HepG2 (cell line): ENCODE data around the gene TTC31. TPM values are rescaled to one million over a fixed set of nuclear protein-coding genes. Genes with fewer than 3 reads are reported as not detected.

Source experiments
- ATF1 ChIP-seq: IDR thresholded peaks from 2 replicates; pipeline ENCODE4 v1.6.1; 2016; ENCODE audit warnings: mild to moderate bottlenecking, control low read depth
- ATF7 ChIP-seq, 2 experiments: fragments of 450-650 bp in 1 of 2; sonication (generic) in 1 of 2; formaldehyde crosslinking in 1 of 2; IDR thresholded peaks; 2 replicates each; pipeline versions ENCODE4 v1.4.0 to v1.6.1; 2016 to 2020; ENCODE audit warnings: antibody characterized with exemption in 1 of 2, mild to moderate bottlenecking in 1 of 2, missing genetic modification reagents in 1 of 2
- ATF7-NPFF ChIP-seq: sonication (generic); formaldehyde crosslinking; IDR thresholded peaks from 2 replicates; pipeline ENCODE4 v1.8.1; 2023; ENCODE audit warnings: mild to moderate bottlenecking, low read depth, missing genetic modification reagents, moderate library complexity
- CBX1 ChIP-seq: IDR thresholded peaks from one replicate; pipeline ENCODE4 v1.6.1; 2016; ENCODE audit warnings: antibody characterized with exemption, low read depth
- CEBPG ChIP-seq: IDR thresholded peaks from 2 replicates; pipeline ENCODE4 v1.6.1; 2016
- DNMT1 ChIP-seq: sonication (generic); formaldehyde crosslinking; IDR thresholded peaks from 2 replicates; pipeline ENCODE4 v1.5.1; 2020; ENCODE audit warnings: mild to moderate bottlenecking, missing genetic modification reagents
- EHMT2 ChIP-seq: fragments of 200-600 bp; sonication (generic); IDR thresholded peaks from 2 replicates; pipeline ENCODE4 v1.7.0; 2017; ENCODE audit warnings: antibody characterized with exemption, low read depth, low read length, borderline replicate concordance
- GZF1 ChIP-seq: sonication (generic); formaldehyde crosslinking; IDR thresholded peaks from 2 replicates; pipeline ENCODE4 v1.5.1; 2020; ENCODE audit warnings: mild to moderate bottlenecking, missing genetic modification reagents
- HNF4A ChIP-seq: sonication (generic); formaldehyde crosslinking; IDR thresholded peaks from 2 replicates; pipeline ENCODE4 v1.4.0; 2020; ENCODE audit warnings: missing genetic modification reagents
- JUN ChIP-seq: sonication (generic); formaldehyde crosslinking; IDR thresholded peaks from 2 replicates; pipeline ENCODE4 v1.4.0; 2020; ENCODE audit warnings: mild to moderate bottlenecking, missing genetic modification reagents
- KDM1A ChIP-seq: IDR thresholded peaks from 2 replicates; pipeline ENCODE4 v1.6.1; 2016; ENCODE audit warnings: missing compliant biosample characterization
- MTF1 ChIP-seq: sonication (generic); formaldehyde crosslinking; IDR thresholded peaks from 2 replicates; pipeline ENCODE4 v1.5.0; 2020; ENCODE audit warnings: missing genetic modification reagents
- MYNN ChIP-seq: sonication (generic); formaldehyde crosslinking; IDR thresholded peaks from 2 replicates; pipeline ENCODE4 v1.4.0; 2020; ENCODE audit warnings: mild to moderate bottlenecking, low read depth, missing genetic modification reagents
- PAF1 ChIP-seq: IDR thresholded peaks from 2 replicates; pipeline ENCODE4 v1.6.1; 2016; ENCODE audit warnings: missing genetic modification reagents, missing compliant biosample characterization
- RFXANK ChIP-seq: IDR thresholded peaks from 2 replicates; pipeline ENCODE4 v1.6.1; 2016
- RFXAP ChIP-seq: sonication (generic); formaldehyde crosslinking; IDR thresholded peaks from 2 replicates; pipeline ENCODE4 v1.4.0; 2020; ENCODE audit warnings: missing genetic modification reagents, borderline replicate concordance
- SMARCE1 ChIP-seq: fragments of 450-650 bp; IDR thresholded peaks from 2 replicates; pipeline ENCODE4 v1.6.1; 2017; ENCODE audit warnings: borderline replicate concordance
- TGIF2 ChIP-seq: IDR thresholded peaks from 2 replicates; pipeline ENCODE4 v1.6.1; 2016; ENCODE audit warnings: control low read depth, missing compliant biosample characterization
- ZFYVE20 ChIP-seq: sonication (generic); formaldehyde crosslinking; IDR thresholded peaks from 2 replicates; pipeline ENCODE4 v1.8.0; 2023; ENCODE audit warnings: low read depth, mild to moderate bottlenecking, moderate library complexity, missing genetic modification reagents, borderline replicate concordance
- ZNF331 ChIP-seq: sonication (generic); formaldehyde crosslinking; IDR thresholded peaks from 2 replicates; pipeline ENCODE4 v1.4.0; 2020; ENCODE audit warnings: missing genetic modification reagents
- ZNF550 ChIP-seq: sonication (generic); formaldehyde crosslinking; IDR thresholded peaks from 2 replicates; pipeline ENCODE4 v1.4.0; 2020; ENCODE audit warnings: mild to moderate bottlenecking, missing genetic modification reagents, borderline replicate concordance
- ZNF619 ChIP-seq: sonication (generic); formaldehyde crosslinking; IDR thresholded peaks from 2 replicates; pipeline ENCODE4 v1.4.0; 2020; ENCODE audit warnings: mild to moderate bottlenecking, missing genetic modification reagents
- ZNF703 ChIP-seq: sonication (generic); formaldehyde crosslinking; IDR thresholded peaks from 2 replicates; pipeline ENCODE4 v1.5.1; 2020; ENCODE audit warnings: missing genetic modification reagents, mild to moderate bottlenecking, moderate library complexity, borderline replicate concordance
- ZNF839 ChIP-seq: sonication (generic); formaldehyde crosslinking; IDR thresholded peaks from 2 replicates; pipeline ENCODE4 v1.4.0; 2020; ENCODE audit warnings: missing genetic modification reagents, mild to moderate bottlenecking, borderline replicate concordance
- ZSCAN25 ChIP-seq: sonication (generic); formaldehyde crosslinking; IDR thresholded peaks from 2 replicates; pipeline ENCODE4 v1.8.0; 2022; ENCODE audit warnings: mild to moderate bottlenecking, missing genetic modification reagents
- polyA plus RNA-seq, 8 experiments: library from polyadenylated mRNA; depleted of rRNA in 3 of 8; stranded (reverse) in 7 of 8; unstranded in 1 of 8; fragments of >200 nt; fragmentation: Illumina TruSeq in 4 of 8; extraction: Trizol in 4 of 8; gene quantifications; 2 replicates each; pipeline versions ENCODE4 v1.2.1 to v1.2.3, GENCODE V29; 2011 to 2016; ENCODE audit warnings: low read depth in 4 of 8, missing spikeins in 1 of 8, mixed read lengths in 1 of 8; ENCODE audit not compliant: insufficient read depth in 1 of 8
- total RNA-seq, 5 experiments: library from RNA; depleted of rRNA; stranded (reverse); fragments of >200 nt; fragmentation: Illumina TruSeq; extraction: Trizol; gene quantifications; 2 replicates each; pipeline ENCODE4 v1.2.3, GENCODE V29; 2016; ENCODE audit warnings: low read depth in 1 of 5
- TF ChIP-seq, protein P1 (sequence below): IDR thresholded peaks from 2 replicates; pipeline ENCODE4 v1.6.1; 2012; ENCODE audit warnings: low read depth, low read length, improper control_type of control experiment
- TF ChIP-seq, protein P2 (sequence below): IDR thresholded peaks from 2 replicates; pipeline ENCODE4 v1.6.1; 2016; ENCODE audit warnings: missing compliant biosample characterization, missing genetic modification reagents, borderline replicate concordance
- TF ChIP-seq, protein P3 (sequence below): sonication (generic); formaldehyde crosslinking; IDR thresholded peaks from 2 replicates; pipeline ENCODE4 v1.8.1; 2023; ENCODE audit warnings: mild to moderate bottlenecking, inconsistent platforms, moderate library complexity, missing genetic modification reagents, borderline replicate concordance

Gene TTC31
- total and polyA plus RNA-seq, 2 of the 13 experiments (the other 11 are each of a cell fraction or from before 2014, with no cell fraction given) = 28.3 to 39.5 TPM

DNA sequence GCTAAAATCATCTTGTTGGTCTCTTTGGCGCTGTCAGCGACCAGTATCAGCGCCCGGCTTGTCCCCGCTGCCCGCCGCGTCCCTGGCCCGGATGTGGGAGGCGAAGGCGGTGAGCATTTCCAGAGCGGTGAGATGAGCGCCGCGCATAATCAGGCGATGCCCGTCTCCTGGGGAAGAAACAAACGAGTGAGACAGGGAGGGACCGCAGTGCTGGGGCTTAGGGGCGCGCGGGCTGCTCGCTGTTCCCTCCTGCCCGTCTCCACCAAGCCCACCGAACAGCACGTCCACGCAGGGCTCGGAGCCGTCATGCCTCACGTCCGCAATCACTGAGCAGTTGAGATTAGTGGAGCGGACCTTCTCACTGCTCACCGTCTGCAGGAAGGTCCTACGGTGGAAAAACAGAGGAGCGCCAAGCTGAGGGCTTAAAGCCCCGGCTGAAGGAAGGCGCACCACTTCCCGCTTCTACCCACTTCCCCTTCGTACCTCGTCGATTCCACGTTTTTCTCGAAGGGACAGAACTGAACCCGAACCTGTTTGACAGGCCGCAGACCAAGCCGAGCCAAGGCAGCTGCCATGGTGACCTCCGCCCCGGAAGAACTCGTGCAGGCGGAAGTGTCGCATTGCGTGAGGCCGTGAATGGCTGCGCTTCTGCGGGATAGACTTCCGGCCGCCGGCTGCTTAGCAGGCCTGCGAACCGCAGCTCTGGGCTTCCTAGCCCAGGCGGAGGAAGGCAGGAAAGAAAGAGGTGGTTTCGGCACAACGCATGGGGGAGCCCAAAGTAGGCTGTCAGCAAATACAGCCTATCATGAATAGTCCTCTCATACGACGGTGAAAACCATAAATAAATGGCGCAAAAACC is 10.6 kb upstream of the TTC31 start, which contains the start of gene MRPL53 (continued):
- TF ChIP-seq ZNF619 (CRISPR knock-in tag) = peak; percentile 100
- peak; percentile 97 for TF ChIP-seq ZNF331 (CRISPR knock-in tag)
- peak; percentile 90 for TF ChIP-seq ATF7-NPFF (CRISPR knock-in tag)
- 0 out of 2 replicates have a peak, but pooled peaks have one; percentile 61 for TF ChIP-seq RFXANK (CRISPR knock-in tag)
- peak; percentile 97; the same call in 1 of the 2 replicates for TF ChIP-seq ZNF839 (CRISPR knock-in tag)
- TF ChIP-seq, protein P1, sequence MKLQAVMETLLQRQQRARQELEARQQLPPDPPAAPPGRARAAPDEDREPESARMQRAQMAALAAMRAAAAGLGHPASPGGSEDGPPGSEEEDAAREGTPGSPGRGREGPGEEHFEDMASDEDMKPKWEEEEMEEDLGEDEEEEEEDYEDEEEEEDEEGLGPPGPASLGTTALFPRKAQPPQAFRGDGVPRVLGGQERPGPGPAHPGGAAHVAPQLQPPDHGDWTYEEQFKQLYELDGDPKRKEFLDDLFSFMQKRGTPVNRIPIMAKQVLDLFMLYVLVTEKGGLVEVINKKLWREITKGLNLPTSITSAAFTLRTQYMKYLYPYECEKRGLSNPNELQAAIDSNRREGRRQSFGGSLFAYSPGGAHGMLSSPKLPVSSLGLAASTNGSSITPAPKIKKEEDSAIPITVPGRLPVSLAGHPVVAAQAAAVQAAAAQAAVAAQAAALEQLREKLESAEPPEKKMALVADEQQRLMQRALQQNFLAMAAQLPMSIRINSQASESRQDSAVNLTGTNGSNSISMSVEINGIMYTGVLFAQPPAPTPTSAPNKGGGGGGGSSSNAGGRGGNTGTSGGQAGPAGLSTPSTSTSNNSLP = no peak
- TF ChIP-seq ZSCAN25 (CRISPR knock-in tag) = peak; percentile 87
- no peak; the same call in 1 of the 2 replicates for TF ChIP-seq EHMT2
- peak; percentile 75 for TF ChIP-seq CBX1
- TF ChIP-seq, protein P2, sequence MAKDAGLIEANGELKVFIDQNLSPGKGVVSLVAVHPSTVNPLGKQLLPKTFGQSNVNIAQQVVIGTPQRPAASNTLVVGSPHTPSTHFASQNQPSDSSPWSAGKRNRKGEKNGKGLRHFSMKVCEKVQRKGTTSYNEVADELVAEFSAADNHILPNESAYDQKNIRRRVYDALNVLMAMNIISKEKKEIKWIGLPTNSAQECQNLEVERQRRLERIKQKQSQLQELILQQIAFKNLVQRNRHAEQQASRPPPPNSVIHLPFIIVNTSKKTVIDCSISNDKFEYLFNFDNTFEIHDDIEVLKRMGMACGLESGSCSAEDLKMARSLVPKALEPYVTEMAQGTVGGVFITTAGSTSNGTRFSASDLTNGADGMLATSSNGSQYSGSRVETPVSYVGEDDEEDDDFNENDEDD (CRISPR knock-in tag) = peak; percentile 74; the same call in 1 of the 2 replicates
- no peak for TF ChIP-seq KDM1A (CRISPR knock-in tag)
- peak; percentile 79; the same call in 1 of the 2 replicates for TF ChIP-seq ZFYVE20
- peak; percentile 46; the same call in 1 of the 2 replicates for TF ChIP-seq MTF1
- peak; percentile 76; the same call in 1 of the 2 replicates for TF ChIP-seq PAF1 (CRISPR knock-in tag)
- peak; percentile 96 for TF ChIP-seq DNMT1
- peak; percentile 88 for TF ChIP-seq GZF1
- peak; percentile 94 for TF ChIP-seq TGIF2
- TF ChIP-seq ATF1 = no peak; the same call in 1 of the 2 replicates
- TF ChIP-seq, protein P3, sequence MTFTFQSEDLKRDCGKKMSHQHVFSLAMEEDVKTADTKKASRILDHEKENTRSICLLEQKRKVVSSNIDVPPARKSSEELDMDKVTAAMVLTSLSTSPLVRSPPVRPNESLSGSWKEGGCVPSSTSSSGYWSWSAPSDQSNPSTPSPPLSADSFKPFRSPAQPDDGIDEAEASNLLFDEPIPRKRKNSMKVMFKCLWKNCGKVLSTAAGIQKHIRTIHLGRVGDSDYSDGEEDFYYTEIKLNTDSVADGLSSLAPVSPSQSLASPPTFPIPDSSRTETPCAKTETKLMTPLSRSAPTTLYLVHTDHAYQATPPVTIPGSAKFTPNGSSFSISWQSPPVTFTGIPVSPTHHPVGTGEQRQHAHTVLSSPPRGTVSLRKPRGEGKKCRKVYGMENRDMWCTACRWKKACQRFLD (CRISPR knock-in tag) = peak; percentile 88
- peak; percentile 18 for TF ChIP-seq ZNF550 (CRISPR knock-in tag)
- no peak; the same call in 1 of the 2 replicates for TF ChIP-seq ZNF703 (CRISPR knock-in tag)
- TF ChIP-seq CEBPG = peak; percentile 81
- peak; percentile 21; the same call in 1 of the 2 replicates for TF ChIP-seq JUN (CRISPR knock-in tag)
- no peak for TF ChIP-seq SMARCE1
- peak; percentile 58; the same call in 1 of the 2 replicates for TF ChIP-seq MYNN
- TF ChIP-seq HNF4A (CRISPR knock-in tag) = peak; percentile 39; the same call in 1 of the 2 replicates
- no peak for TF ChIP-seq ATF7 (IDR thresholded peaks at IDR 0.05)
- peak; percentile 83 for TF ChIP-seq ATF7 (CRISPR knock-in tag; IDR thresholded peaks at IDR 0.05)
- TF ChIP-seq RFXAP = peak; percentile 95; the same call in 1 of the 2 replicates
